Activated naive CD4-positive, alpha-beta T cell treated with anti-CD3 and anti-CD28 coated beads, Interleukin-2, amount 50 U/mL, for 16 hours (primary cell): ENCODE data around the gene MYO15B.

Experiments
- DNase-seq: peaks from one replicate; pipeline ENCODE4 v3.0.0-alpha.2; 2020

MYO15B gene

GRCh38 chr17:75559958-75560533, 27.6 kb upstream of the MYO15B start:
- DNase-seq, result no peak

GRCh38 chr17:75561927-75562603, 25.5 kb upstream of the MYO15B start:
- DNase-seq, result no peak

- no peak for DNase-seq
Observed at GRCh38 chr17:75563063-75563758, 24.4 kb upstream of the MYO15B start.

DNA sequence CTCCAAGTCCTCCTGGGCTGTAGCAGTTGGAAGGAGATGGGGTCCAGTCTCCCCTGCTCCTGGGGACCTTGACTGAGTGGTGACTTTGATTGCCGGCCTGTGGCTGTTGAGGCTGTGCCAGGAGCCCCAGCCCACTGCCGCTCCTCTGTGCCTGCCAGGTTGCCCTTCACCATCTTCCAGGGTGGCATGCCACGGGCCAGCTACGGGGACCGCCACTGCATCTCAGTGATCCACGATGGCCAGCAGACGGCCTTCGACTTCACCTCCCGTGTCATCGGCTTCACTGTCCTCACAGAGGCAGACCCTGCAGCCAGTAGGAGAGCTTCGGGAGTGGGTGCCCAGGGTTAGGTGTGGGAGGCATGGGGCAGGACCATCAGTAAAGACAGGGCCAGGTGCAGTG, 23.4 kb upstream of the MYO15B start:
- DNase-seq, result no peak

DNA sequence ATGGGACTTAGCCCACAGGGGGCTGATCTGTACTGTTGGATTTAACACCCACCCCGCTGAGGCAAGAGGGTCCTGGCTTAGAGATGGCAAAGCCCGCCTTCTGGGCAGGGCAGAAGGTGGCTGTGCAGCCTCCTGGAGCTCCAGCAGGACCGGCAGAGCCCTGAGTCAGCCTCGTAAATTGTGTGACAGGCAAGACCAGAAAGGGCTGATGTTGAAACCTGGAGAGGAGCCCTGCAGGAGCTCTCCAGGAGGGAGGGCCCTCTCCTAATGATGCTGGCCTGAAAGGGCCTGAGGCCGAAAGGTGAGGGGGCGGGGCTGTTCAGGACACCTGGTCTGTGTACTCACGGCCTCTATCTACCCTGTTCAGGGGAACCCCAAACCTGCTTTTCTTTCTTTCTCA, 22.5 kb upstream of the MYO15B start:
- DNase-seq, result no peak

DNA sequence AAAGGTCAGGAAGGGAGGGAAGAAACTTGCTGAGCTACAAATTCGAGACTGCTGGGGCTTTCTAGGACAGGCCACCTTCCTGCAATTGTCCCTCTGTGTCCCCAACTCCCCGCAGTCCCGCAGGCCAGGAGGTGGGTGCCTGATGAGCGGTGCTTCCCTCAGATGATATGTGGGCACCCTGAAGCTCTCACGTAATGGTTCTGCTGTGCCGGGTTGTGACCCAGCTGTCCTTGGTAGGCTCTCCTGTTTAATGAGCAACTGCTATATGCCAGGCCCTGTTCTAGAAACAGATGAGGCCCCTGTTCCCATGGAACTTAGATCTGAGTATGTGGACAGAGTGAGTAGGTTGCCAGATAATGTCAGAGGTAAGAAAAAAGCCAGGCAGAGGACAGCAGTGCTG, 22.0 kb upstream of the MYO15B start:
- DNase-seq, result no peak

- DNase-seq, result no peak
Observed at GRCh38 chr17:75566416-75566815, 21.2 kb upstream of the MYO15B start.

DNA sequence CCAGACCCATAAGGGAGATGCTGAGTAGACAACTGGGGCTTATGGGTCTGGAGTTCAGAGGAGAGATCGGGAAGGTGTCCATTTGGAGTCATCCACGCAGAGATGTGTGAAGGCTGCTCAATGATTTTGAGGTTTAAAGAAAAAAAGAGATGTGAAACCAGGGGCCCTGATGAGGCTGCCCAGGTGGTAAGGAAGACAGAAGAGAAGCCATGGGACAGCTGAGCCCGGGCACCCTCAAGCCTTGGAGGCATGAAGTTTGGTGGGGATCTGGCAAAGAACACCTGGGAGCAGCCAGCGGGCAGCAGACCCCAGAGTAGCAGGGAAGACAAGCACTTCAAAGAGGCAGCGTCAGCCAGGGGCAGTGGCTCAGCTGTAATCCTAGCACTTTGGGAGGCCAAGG, 20.8 kb upstream of the MYO15B start:
- no peak for DNase-seq

DNA sequence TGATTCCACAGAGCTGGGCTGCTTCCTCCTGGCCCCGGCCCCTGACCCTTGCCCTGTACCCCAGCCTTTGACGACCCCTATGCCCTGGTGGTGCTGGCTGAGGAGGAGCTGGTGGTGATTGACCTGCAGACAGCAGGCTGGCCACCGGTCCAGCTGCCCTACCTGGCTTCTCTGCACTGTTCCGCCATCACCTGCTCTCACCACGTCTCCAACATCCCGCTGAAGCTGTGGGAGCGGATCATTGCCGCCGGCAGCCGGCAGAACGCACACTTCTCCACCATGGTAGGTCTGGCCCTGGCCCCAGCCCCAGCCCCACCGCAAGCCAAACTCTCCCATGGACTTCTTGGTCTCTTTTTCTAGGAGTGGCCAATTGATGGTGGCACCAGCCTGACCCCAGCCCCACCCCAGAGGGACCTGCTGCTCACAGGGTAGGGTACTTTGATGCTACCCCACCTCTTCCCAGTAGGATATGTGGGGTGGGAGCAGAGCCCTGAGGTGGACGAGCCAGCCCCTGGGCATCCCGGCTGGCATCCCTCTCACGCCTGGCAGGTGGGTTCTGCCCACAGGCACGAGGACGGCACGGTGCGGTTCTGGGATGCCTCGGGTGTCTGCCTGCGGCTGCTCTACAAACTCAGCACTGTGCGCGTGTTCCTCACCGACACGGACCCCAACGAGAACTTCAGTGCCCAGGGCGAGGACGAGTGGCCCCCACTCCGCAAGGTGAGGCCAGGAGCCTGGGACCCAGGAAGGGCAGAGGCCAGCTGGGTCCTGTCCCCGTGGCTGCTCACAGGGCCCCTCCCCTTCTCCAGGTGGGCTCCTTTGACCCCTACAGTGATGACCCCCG, 19.0 kb upstream of the MYO15B start:
- DNase-seq, result no peak

DNA sequence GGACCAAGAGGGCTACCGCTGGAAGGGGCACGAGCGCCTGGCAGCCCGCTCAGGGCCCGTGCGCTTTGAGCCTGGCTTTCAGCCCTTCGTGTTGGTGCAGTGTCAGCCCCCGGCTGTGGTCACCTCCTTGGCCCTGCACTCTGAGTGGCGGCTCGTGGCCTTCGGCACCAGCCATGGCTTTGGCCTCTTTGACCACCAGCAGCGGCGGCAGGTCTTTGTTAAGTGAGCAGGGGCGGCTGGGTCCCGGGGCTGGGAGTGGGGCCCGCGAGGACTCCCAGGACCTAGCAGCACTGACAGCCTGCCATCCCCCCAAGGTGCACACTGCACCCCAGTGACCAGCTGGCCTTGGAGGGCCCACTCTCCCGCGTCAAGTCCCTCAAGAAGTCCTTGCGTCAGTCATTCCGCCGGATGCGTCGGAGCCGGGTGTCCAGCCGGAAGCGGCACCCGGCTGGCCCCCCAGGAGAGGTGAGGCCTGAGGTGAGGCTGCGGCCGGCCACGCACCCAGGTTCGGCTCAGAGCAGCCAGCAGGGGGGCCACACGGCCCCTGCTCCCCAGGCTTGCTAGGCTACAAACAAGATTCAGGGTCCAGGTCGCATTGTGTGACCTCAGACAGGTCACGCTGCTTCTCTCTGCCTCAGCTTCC, 17.4 kb upstream of the MYO15B start:
- DNase-seq, result no peak

DNA sequence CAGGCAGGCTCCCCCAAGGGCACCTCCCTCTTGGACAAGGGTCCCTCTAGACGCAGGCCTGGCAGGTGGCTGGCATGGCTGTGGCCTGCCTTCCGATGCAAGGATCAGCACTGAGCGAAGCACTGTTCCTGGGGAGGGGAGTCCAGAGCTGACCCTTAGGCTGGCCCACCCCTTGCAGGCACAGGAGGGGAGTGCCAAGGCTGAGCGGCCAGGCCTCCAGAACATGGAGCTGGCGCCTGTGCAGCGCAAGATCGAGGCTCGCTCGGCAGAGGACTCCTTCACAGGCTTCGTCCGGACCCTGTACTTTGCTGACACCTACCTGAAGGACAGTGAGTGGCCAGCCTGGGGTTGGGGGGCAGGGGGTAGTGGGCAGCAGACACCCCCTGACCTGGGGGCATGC, 16.8 kb upstream of the MYO15B start:
- DNase-seq, result no peak

- no peak for DNase-seq
Observed at GRCh38 chr17:75571197-75571884, 16.3 kb upstream of the MYO15B start.

DNA sequence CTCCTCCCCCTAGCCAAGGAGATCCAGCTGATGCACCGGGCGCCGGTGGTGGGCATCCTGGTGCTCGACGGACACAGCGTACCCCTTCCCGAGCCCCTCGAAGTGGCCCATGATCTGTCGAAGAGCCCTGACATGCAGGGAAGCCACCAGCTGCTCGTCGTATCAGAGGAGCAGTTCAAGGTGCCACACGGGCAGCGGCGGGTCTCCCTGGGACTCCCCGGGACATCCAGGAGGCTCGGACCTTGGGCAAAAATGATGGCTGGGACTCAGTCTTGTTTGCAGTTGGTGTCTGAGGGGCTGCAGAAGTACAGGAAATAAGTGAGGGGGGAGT, 15.8 kb upstream of the MYO15B start:
- DNase-seq, result no peak

GRCh38 chr17:75572713-75573539, 14.7 kb upstream of the MYO15B start:
- no peak for DNase-seq

DNA sequence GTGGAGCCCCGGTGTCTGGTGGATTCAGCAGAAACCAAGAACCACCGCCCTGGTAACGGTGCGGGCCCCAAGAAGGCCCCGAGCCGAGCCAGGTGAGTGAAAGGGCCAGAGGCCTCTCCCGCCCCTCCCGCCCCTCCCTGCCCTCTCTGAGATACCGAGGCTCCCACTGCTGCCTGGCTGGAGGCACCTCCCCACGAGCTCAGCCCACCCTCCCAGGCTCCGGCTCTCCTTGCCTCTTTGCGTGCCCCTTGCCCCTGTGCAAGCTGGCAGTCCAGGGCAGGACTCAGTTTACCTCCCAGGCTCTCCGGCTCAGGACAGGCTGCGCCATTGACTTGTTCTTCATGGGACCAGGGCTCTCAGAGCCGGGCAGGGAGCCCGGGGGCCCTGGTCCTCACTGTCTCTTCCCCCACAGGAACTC, 14.1 kb upstream of the MYO15B start:
- no peak for DNase-seq

- DNase-seq, result no peak
Observed at GRCh38 chr17:75573994-75574393, 13.6 kb upstream of the MYO15B start.

- no peak for DNase-seq
Observed at GRCh38 chr17:75574404-75575036, 13.1 kb upstream of the MYO15B start.

DNA sequence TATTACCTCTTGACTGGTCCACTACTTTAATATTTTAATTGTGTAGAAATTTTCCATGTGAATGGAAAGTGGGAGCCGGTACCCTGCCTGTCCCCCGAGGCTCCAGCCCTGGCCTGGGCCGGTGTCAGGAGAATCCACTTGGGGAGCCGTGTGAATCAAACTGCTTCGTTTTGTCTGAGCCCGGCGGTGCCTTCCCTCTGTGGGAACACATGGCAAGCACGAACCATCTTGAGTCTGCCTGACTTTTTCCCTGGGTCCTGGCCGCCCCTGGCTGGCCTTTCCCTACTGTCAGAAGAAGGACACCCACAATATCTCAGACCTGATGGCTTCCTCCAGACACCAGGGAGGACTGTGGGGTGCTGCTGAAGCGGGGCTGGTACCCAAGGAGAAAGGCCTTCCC, 12.4 kb upstream of the MYO15B start:
- DNase-seq, result no peak

DNA sequence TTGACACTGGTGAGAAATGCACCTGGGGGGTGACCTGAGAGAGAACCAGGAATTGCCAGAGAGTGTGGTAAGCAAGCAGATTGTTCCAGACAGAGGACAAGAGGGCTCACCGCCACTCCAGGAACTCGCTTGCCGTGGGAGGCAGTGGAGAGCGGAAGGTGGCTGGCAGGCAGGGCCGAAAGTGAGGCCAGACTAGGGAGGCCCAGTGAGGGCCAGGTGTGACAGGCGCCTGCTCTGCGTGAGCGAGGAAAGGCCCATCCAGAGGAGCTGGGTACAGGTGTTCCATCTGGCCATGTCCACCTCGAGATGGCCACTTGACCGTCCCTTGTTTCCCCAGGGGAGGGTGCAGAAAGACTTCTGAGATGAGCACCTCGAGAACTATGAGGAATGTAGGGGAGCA, 11.9 kb upstream of the MYO15B start:
- no peak for DNase-seq

GRCh38 chr17:75576661-75577060, 10.9 kb upstream of the MYO15B start:
- DNase-seq, result no peak

GRCh38 chr17:75581121-75581725, 6.4 kb upstream of the MYO15B start:
- peak; percentile 49 for DNase-seq
